GM23338 (cell line): ENCODE data around the gene KIAA1755. TPM values are rescaled to one million over a fixed set of nuclear protein-coding genes. Genes with fewer than 3 reads are reported as not detected.

Experiments
- ATAC-seq: fragments of 200-7000 bp; cut with Tn5 transposase; 3 replicates; pipeline ENCODE4 v1.9.1; 2020
- DNase-seq: peaks from one replicate; pipeline ENCODE4 v3.0.0-alpha.2; 2015; ENCODE audit warnings: low spot score
- H2AFZ ChIP-seq: fragments of 200-600 bp; sonication (generic); 2 replicates; pipeline ENCODE4 v1.8.0; 2016; ENCODE audit warnings: antibody characterized with exemption, mild to moderate bottlenecking, moderate library complexity
- H3F3A ChIP-seq: fragments of 200-600 bp; sonication (generic); replicated peaks from 2 replicates; pipeline ENCODE4 v1.8.0; 2017; ENCODE audit warnings: antibody characterized with exemption, mixed run types, low read depth
- H3K27ac ChIP-seq: fragments of 200-600 bp; sonication (generic); 2 replicates; pipeline ENCODE4 v1.6.1; 2016; ENCODE audit warnings: low read depth
- H3K27me3 ChIP-seq: fragments of 200-600 bp; sonication (generic); 2 replicates; pipeline ENCODE4 v1.8.0; 2016; ENCODE audit warnings: mild to moderate bottlenecking, mixed run types, moderate library complexity; ENCODE audit not compliant: insufficient read depth
- H3K36me3 ChIP-seq: fragments of 200-600 bp; sonication (generic); 2 replicates; pipeline ENCODE4 v1.8.0; 2016; ENCODE audit warnings: mild to moderate bottlenecking; ENCODE audit not compliant: insufficient read depth
- H3K4me1 ChIP-seq: fragments of 200-600 bp; sonication (generic); 2 replicates; pipeline ENCODE4 v1.8.0; 2016; ENCODE audit warnings: mild to moderate bottlenecking, moderate library complexity; ENCODE audit not compliant: insufficient read depth
- H3K4me2 ChIP-seq: fragments of 200-600 bp; sonication (generic); 2 replicates; pipeline ENCODE4 v1.7.1; 2017; ENCODE audit warnings: mixed run types
- H3K4me3 ChIP-seq: fragments of 200-600 bp; sonication (generic); 2 replicates; pipeline ENCODE4 v1.6.1; 2016; ENCODE audit warnings: mixed run types
- H3K79me2 ChIP-seq: fragments of 200-600 bp; sonication (generic); replicated peaks from 2 replicates; pipeline ENCODE4 v1.8.0; 2017; ENCODE audit warnings: mild to moderate bottlenecking; ENCODE audit not compliant: insufficient read depth
- H3K9me2 ChIP-seq: fragments of 200-600 bp; sonication (generic); 2 replicates; pipeline ENCODE4 v1.8.0; 2017; ENCODE audit not compliant: insufficient read depth
- H4K20me1 ChIP-seq: fragments of 200-600 bp; sonication (generic); replicated peaks from 2 replicates; pipeline ENCODE4 v1.8.0; 2017; ENCODE audit warnings: mild to moderate bottlenecking; ENCODE audit not compliant: insufficient read depth
- H3K27ac Mint-ChIP-seq: 2 replicates; pipeline ENCODE4 v1.8.0; 2020; ENCODE audit warnings: inconsistent platforms, mild to moderate bottlenecking, moderate library complexity, mixed read lengths
- H3K27me3 Mint-ChIP-seq: 3 replicates; pipeline ENCODE4 v1.8.0; 2022; ENCODE audit warnings: low read depth, mild to moderate bottlenecking, moderate library complexity, mixed read lengths, inconsistent platforms; ENCODE audit not compliant: insufficient read depth, poor library complexity
- H3K36me3 Mint-ChIP-seq: 3 replicates; pipeline ENCODE4 v1.8.0; 2021; ENCODE audit warnings: low read depth, mild to moderate bottlenecking, inconsistent platforms, moderate library complexity, mixed read lengths
- H3K4me1 Mint-ChIP-seq: 3 replicates; pipeline ENCODE4 v1.8.0; 2020; ENCODE audit warnings: mild to moderate bottlenecking, inconsistent platforms, mixed read lengths
- H3K4me3 Mint-ChIP-seq: 3 replicates; pipeline ENCODE4 v1.8.0; 2021; ENCODE audit warnings: moderate library complexity, mild to moderate bottlenecking, inconsistent platforms, mixed read lengths
- H3K9me3 Mint-ChIP-seq: 3 replicates; pipeline ENCODE4 v1.8.0; 2020; ENCODE audit warnings: moderate library complexity, mild to moderate bottlenecking, inconsistent platforms, mixed read lengths
- CREB1 ChIP-seq: fragments of 250-450 bp; sonication (Bioruptor Pico); IDR thresholded peaks from 2 replicates; pipeline ENCODE4 v1.5.0; 2020; ENCODE audit warnings: low read depth, mild to moderate bottlenecking, moderate library complexity
- CTCF ChIP-seq, 2 experiments: fragments of 200-600 bp in 1 of 2; sonication (generic) in 1 of 2; conservative IDR thresholded peaks; 2 replicates each; pipeline versions ENCODE4 v1.5.1 to v1.6.1; 2016 to 2017; ENCODE audit warnings: antibody characterized with exemption in 2 of 2, low read depth in 2 of 2, mild to moderate bottlenecking in 2 of 2, moderate library complexity in 1 of 2
- JUNB ChIP-seq: IDR thresholded peaks from one replicate; pipeline ENCODE4 v1.6.1; 2016; ENCODE audit warnings: antibody characterized with exemption; ENCODE audit not compliant: unreplicated experiment
- NANOG ChIP-seq: IDR thresholded peaks from 2 replicates; pipeline ENCODE4 v1.6.1; 2016; ENCODE audit warnings: antibody characterized with exemption, borderline replicate concordance
- POLR2AphosphoS5 ChIP-seq: IDR thresholded peaks from 2 replicates; pipeline ENCODE4 v1.6.1; 2016; ENCODE audit warnings: antibody characterized with exemption, low read depth
- STAT1 ChIP-seq: IDR thresholded peaks from one replicate; pipeline ENCODE4 v1.6.1; 2016; ENCODE audit warnings: antibody characterized with exemption; ENCODE audit not compliant: unreplicated experiment
- ZNF114 ChIP-seq: fragments of 250-450 bp; sonication (Bioruptor Pico); IDR thresholded peaks from 2 replicates; pipeline ENCODE4 v1.5.0; 2020; ENCODE audit warnings: mild to moderate bottlenecking, moderate library complexity
- ZNF462 ChIP-seq: fragments of 250-450 bp; sonication (Bioruptor Pico); IDR thresholded peaks from 2 replicates; pipeline ENCODE4 v1.5.0; 2020; ENCODE audit warnings: mild to moderate bottlenecking, moderate library complexity
- polyA plus RNA-seq: library from polyadenylated mRNA; unstranded; fragments of >200 nt; fragmentation: Nextera tagmentation; extraction: Ambion mirVana; gene quantifications from 2 replicates; pipeline ENCODE4 v1.2.1, GENCODE V29; 2016
- total RNA-seq: library from RNA; depleted of rRNA; stranded (reverse); fragments of >200 nt; shearing (Covaris generic); gene quantifications from 2 replicates; pipeline ENCODE4 v1.2.3, GENCODE V29; 2014
- TF ChIP-seq, protein P1 (sequence below): IDR thresholded peaks from one replicate; pipeline ENCODE4 v1.6.1; 2018; ENCODE audit warnings: antibody characterized with exemption; ENCODE audit not compliant: unreplicated experiment

KIAA1755 gene
- total and polyA plus RNA-seq, 2 experiments from 2014 or later: 0.28 TPM; not detected in 1

DNA sequence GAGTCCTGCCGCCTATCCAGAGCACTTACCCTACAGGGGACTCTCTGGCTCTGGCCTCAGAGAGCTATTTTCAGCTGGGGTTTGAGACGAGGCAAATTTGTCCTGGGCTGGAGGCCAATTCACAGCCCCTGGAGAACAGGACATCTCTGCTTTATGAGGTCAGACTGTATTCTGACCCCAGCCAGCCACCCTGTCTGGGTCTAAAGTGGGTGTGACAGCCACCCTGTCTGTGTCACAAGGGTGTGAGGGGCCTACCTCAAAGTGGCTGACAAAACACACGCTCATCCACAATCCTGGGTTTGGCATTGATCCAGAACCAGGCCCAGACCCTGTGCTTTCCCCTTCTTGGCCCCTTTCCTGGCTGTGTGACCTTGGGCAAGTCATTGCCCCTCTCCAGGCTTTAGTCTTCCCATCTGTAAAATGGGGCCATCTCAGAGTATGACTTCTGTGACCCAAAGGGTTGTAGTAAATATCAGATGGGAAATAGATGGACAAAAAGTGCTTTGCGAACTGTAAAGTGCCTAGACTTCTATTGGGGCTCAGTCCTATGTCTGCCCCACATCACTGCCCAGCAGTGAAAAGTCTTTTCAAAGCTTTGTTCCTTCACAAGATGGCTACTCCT lies 51.4 kb downstream of the KIAA1755 start:
- H3K4me1 Mint-ChIP-seq: no peaks in the 10 kb centered on the region
- peaks cover 1% of the 10 kb centered on the region for H3K27me3 Mint-ChIP-seq

More for the DNA sequence above, 51.4 kb downstream of the KIAA1755 start:
- Mint-ChIP-seq H3K36me3 (no peaks in the 10 kb centered on the region), H3K4me3 (no peak overlapping the region), H3K9me3 (no peaks in the 10 kb centered on the region), H3K27ac (no peak overlapping the region)
- Histone ChIP-seq H3K4me1 (no peaks in the 10 kb centered on the region), H3K27me3 (no peaks in the 10 kb centered on the region), H3F3A (no peaks in the 10 kb centered on the region), H3K4me3 (no peak overlapping the region), H3K36me3 (no peaks in the 10 kb centered on the region), H3K4me2 (no peak overlapping the region), H3K79me2 (no peaks in the 10 kb centered on the region), H4K20me1 (no peaks in the 10 kb centered on the region), H3K9me2 (no peaks in the 10 kb centered on the region), H2AFZ (no peak overlapping the region), H3K27ac (no peak overlapping the region)
- DNase-seq: no peak
- TF ChIP-seq CTCF (conservative IDR thresholded peaks at IDR 0.05; ENCODE audit: low read depth in 2 of 2): no peak
- TF ChIP-seq, protein P1, sequence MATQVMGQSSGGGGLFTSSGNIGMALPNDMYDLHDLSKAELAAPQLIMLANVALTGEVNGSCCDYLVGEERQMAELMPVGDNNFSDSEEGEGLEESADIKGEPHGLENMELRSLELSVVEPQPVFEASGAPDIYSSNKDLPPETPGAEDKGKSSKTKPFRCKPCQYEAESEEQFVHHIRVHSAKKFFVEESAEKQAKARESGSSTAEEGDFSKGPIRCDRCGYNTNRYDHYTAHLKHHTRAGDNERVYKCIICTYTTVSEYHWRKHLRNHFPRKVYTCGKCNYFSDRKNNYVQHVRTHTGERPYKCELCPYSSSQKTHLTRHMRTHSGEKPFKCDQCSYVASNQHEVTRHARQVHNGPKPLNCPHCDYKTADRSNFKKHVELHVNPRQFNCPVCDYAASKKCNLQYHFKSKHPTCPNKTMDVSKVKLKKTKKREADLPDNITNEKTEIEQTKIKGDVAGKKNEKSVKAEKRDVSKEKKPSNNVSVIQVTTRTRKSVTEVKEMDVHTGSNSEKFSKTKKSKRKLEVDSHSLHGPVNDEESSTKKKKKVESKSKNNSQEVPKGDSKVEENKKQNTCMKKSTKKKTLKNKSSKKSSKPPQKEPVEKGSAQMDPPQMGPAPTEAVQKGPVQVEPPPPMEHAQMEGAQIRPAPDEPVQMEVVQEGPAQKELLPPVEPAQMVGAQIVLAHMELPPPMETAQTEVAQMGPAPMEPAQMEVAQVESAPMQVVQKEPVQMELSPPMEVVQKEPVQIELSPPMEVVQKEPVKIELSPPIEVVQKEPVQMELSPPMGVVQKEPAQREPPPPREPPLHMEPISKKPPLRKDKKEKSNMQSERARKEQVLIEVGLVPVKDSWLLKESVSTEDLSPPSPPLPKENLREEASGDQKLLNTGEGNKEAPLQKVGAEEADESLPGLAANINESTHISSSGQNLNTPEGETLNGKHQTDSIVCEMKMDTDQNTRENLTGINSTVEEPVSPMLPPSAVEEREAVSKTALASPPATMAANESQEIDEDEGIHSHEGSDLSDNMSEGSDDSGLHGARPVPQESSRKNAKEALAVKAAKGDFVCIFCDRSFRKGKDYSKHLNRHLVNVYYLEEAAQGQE: no peak
- TF ChIP-seq STAT1: no peak
- no peak for TF ChIP-seq NANOG
- no peak for TF ChIP-seq CREB1 (CRISPR knock-in tag)
- no peak for TF ChIP-seq ZNF114 (CRISPR knock-in tag)
- no peak for TF ChIP-seq JUNB
- TF ChIP-seq POLR2AphosphoS5: no peak
- TF ChIP-seq ZNF462: no peak
- no peak for ATAC-seq
